Measurements from ENCODE around the gene GHRL. TPM values are rescaled to one million over a fixed set of nuclear protein-coding genes. Genes with fewer than 3 reads are reported as not detected.

The GHRL gene
- total RNA-seq, 2 donors from 2014 or later: 3.6 to 4.2 TPM

- Histone ChIP-seq H3K27me3 (no peaks in the 10 kb centered on the region), H3K4me1 (peaks cover 10% of the 10 kb centered on the region), H3K27ac (no peak overlapping the region), H3K4me3 (no peak overlapping the region), H3K36me3 (replicated peaks in 1 of 2; ENCODE audit: insufficient read depth in 1 of 2, low read depth in 2 of 2) (peaks cover 6 to 14% of the 10 kb centered on the region in 2 donors), H3K9me3 (no peaks in the 10 kb centered on the region)
- ATAC-seq (peak; percentile 61), DNase-seq (peak; percentile 72 to 92 (median 90))
- WGBS, 2 donors: 34 to 57% methylated on average over 3 to 5 of the region's 5 CpGs
- TF ChIP-seq CTCF (IDR thresholded peaks at IDR 0.05) (no peak), POLR2A (IDR thresholded peaks at IDR 0.05) (no peak)
- intact Hi-C loops (cut with DNase I): no loop called here
These were observed 9.1 kb downstream of the GHRL start for GRCh38 chr3:10283638-10284037.

- ATAC-seq (no peak), DNase-seq (no peak)
- Histone ChIP-seq H3K27ac (no peak overlapping the region), H3K4me3 (no peak overlapping the region), H3K4me1 (peaks cover 10% of the 10 kb centered on the region), H3K9me3 (no peaks in the 10 kb centered on the region), H3K27me3 (no peaks in the 10 kb centered on the region), H3K36me3 (replicated peaks in 1 of 2; ENCODE audit: insufficient read depth in 1 of 2, low read depth in 2 of 2) (peaks cover 6 to 19% of the 10 kb centered on the region in 2 donors)
- 89 to 92% methylated on average over 5 of the region's 5 CpGs for WGBS, 2 donors
- intact Hi-C loops (cut with DNase I): no loop called here
- TF ChIP-seq CTCF (IDR thresholded peaks at IDR 0.05) (no peak), POLR2A (IDR thresholded peaks at IDR 0.05) (no peak)
These were observed 10.8 kb downstream of the GHRL start for GRCh38 chr3:10281951-10282350.

GRCh38 chr3:10280571-10280970 is 12.2 kb downstream of the GHRL start:
- intact Hi-C loops (cut with DNase I): no loop called here
- no peak overlapping the region for H3K4me3 ChIP-seq
- peaks cover 6 to 19% of the 10 kb centered on the region in 2 donors for H3K36me3 ChIP-seq (replicated peaks in 1 of 2; ENCODE audit: insufficient read depth in 1 of 2, low read depth in 2 of 2)
- peaks cover 10% of the 10 kb centered on the region for H3K4me1 ChIP-seq
- H3K27me3 ChIP-seq: no peaks in the 10 kb centered on the region
- no peaks in the 10 kb centered on the region for H3K9me3 ChIP-seq
- no peak overlapping the region for H3K27ac ChIP-seq
- WGBS, 2 donors: 88 to 93% methylated on average over 6 of the region's 6 CpGs
- ATAC-seq (no peak), DNase-seq (no peak)
- TF ChIP-seq CTCF (IDR thresholded peaks at IDR 0.05): no peak
- no peak for TF ChIP-seq POLR2A (IDR thresholded peaks at IDR 0.05)

GRCh38 chr3:10280177-10280529 is 12.6 kb downstream of the GHRL start:
- no peaks in the 10 kb centered on the region for H3K27me3 ChIP-seq
- ATAC-seq (no peak), DNase-seq (no peak)
- peaks cover 13% of the 10 kb centered on the region for H3K4me1 ChIP-seq
- H3K36me3 ChIP-seq (replicated peaks in 1 of 2; ENCODE audit: insufficient read depth in 1 of 2, low read depth in 2 of 2): peaks cover 6 to 19% of the 10 kb centered on the region in 2 donors
- intact Hi-C loops (cut with DNase I): no loop called here
- no peaks in the 10 kb centered on the region for H3K9me3 ChIP-seq
- H3K4me3 ChIP-seq: no peak overlapping the region
- TF ChIP-seq CTCF (IDR thresholded peaks at IDR 0.05) (no peak), POLR2A (IDR thresholded peaks at IDR 0.05) (no peak)
- H3K27ac ChIP-seq: no peak overlapping the region
- WGBS, 2 donors: 81 to 82% methylated on average over 5 of the region's 5 CpGs

- Histone ChIP-seq H3K4me1 (peaks cover 17% of the 10 kb centered on the region), H3K4me3 (no peak overlapping the region), H3K27ac (no peak overlapping the region), H3K27me3 (no peaks in the 10 kb centered on the region), H3K9me3 (no peaks in the 10 kb centered on the region), H3K36me3 (replicated peaks in 1 of 2; ENCODE audit: insufficient read depth in 1 of 2, low read depth in 2 of 2) (peaks cover 6 to 19% of the 10 kb centered on the region in 2 donors)
- intact Hi-C loops (cut with DNase I): no loop called here
- no peak for DNase-seq
- TF ChIP-seq POLR2A (IDR thresholded peaks at IDR 0.05): no peak
- TF ChIP-seq CTCF (IDR thresholded peaks at IDR 0.05): no peak
- WGBS, 2 donors: 90% methylated on average over 11 to 13 of the region's 13 CpGs
- no peak for ATAC-seq
These were observed 13.2 kb downstream of the GHRL start for GRCh38 chr3:10279384-10280176.

Data from body of pancreas (tissue), 4 donors.